ENCODE measurements around the gene PDE6A. TPM values are rescaled to one million over a fixed set of nuclear protein-coding genes. Genes with fewer than 3 reads are reported as not detected.

Gene PDE6A
- total and polyA plus RNA-seq, 2 of the 8 experiments (the other 6 are each of a cell fraction or from before 2014, with no cell fraction given): not detected

DNA sequence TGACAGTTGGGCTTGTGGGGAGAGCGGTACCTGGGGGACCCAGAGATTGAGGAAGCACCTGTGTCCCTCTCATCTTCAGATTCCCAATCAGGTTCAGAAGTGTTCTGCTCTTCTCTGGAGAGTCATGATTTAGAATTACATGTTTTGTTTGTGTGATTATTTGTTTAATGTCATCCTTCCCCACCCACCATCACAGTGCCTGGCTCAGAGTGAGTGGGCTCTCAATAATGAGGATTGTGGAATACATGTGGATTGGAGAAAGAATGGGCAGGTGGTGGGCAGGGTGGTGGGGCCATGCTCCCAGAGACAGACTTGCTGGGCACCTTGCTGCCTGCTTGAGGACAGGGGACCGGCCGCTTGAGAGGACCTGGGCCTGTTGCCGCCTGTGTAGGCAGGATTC lies 126.5 kb downstream of the PDE6A start (continued):
- TF ChIP-seq, protein P1, sequence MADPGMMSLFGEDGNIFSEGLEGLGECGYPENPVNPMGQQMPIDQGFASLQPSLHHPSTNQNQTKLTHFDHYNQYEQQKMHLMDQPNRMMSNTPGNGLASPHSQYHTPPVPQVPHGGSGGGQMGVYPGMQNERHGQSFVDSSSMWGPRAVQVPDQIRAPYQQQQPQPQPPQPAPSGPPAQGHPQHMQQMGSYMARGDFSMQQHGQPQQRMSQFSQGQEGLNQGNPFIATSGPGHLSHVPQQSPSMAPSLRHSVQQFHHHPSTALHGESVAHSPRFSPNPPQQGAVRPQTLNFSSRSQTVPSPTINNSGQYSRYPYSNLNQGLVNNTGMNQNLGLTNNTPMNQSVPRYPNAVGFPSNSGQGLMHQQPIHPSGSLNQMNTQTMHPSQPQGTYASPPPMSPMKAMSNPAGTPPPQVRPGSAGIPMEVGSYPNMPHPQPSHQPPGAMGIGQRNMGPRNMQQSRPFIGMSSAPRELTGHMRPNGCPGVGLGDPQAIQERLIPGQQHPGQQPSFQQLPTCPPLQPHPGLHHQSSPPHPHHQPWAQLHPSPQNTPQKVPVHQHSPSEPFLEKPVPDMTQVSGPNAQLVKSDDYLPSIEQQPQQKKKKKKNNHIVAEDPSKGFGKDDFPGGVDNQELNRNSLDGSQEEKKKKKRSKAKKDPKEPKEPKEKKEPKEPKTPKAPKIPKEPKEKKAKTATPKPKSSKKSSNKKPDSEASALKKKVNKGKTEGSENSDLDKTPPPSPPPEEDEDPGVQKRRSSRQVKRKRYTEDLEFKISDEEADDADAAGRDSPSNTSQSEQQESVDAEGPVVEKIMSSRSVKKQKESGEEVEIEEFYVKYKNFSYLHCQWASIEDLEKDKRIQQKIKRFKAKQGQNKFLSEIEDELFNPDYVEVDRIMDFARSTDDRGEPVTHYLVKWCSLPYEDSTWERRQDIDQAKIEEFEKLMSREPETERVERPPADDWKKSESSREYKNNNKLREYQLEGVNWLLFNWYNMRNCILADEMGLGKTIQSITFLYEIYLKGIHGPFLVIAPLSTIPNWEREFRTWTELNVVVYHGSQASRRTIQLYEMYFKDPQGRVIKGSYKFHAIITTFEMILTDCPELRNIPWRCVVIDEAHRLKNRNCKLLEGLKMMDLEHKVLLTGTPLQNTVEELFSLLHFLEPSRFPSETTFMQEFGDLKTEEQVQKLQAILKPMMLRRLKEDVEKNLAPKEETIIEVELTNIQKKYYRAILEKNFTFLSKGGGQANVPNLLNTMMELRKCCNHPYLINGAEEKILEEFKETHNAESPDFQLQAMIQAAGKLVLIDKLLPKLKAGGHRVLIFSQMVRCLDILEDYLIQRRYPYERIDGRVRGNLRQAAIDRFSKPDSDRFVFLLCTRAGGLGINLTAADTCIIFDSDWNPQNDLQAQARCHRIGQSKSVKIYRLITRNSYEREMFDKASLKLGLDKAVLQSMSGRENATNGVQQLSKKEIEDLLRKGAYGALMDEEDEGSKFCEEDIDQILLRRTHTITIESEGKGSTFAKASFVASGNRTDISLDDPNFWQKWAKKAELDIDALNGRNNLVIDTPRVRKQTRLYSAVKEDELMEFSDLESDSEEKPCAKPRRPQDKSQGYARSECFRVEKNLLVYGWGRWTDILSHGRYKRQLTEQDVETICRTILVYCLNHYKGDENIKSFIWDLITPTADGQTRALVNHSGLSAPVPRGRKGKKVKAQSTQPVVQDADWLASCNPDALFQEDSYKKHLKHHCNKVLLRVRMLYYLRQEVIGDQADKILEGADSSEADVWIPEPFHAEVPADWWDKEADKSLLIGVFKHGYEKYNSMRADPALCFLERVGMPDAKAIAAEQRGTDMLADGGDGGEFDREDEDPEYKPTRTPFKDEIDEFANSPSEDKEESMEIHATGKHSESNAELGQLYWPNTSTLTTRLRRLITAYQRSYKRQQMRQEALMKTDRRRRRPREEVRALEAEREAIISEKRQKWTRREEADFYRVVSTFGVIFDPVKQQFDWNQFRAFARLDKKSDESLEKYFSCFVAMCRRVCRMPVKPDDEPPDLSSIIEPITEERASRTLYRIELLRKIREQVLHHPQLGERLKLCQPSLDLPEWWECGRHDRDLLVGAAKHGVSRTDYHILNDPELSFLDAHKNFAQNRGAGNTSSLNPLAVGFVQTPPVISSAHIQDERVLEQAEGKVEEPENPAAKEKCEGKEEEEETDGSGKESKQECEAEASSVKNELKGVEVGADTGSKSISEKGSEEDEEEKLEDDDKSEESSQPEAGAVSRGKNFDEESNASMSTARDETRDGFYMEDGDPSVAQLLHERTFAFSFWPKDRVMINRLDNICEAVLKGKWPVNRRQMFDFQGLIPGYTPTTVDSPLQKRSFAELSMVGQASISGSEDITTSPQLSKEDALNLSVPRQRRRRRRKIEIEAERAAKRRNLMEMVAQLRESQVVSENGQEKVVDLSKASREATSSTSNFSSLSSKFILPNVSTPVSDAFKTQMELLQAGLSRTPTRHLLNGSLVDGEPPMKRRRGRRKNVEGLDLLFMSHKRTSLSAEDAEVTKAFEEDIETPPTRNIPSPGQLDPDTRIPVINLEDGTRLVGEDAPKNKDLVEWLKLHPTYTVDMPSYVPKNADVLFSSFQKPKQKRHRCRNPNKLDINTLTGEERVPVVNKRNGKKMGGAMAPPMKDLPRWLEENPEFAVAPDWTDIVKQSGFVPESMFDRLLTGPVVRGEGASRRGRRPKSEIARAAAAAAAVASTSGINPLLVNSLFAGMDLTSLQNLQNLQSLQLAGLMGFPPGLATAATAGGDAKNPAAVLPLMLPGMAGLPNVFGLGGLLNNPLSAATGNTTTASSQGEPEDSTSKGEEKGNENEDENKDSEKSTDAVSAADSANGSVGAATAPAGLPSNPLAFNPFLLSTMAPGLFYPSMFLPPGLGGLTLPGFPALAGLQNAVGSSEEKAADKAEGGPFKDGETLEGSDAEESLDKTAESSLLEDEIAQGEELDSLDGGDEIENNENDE (IDR thresholded peaks at IDR 0.05; ENCODE audit: insufficient replicate concordance, low read length): no peak
- no peak for TF ChIP-seq NANOG (IDR thresholded peaks at IDR 0.05; ENCODE audit: insufficient read depth, low read depth, low read length, poor library complexity, severe bottlenecking)
- TF ChIP-seq GTF2F1 (IDR thresholded peaks at IDR 0.05; ENCODE audit: borderline replicate concordance, low read depth, low read length): no peak
- TF ChIP-seq FOSL1 (IDR thresholded peaks at IDR 0.05; ENCODE audit: insufficient read depth, low read depth, low read length): no peak
- TF ChIP-seq KDM4A (IDR thresholded peaks at IDR 0.05; ENCODE audit: low read depth, low read length, severe bottlenecking): no peak
- TF ChIP-seq, protein P2, sequence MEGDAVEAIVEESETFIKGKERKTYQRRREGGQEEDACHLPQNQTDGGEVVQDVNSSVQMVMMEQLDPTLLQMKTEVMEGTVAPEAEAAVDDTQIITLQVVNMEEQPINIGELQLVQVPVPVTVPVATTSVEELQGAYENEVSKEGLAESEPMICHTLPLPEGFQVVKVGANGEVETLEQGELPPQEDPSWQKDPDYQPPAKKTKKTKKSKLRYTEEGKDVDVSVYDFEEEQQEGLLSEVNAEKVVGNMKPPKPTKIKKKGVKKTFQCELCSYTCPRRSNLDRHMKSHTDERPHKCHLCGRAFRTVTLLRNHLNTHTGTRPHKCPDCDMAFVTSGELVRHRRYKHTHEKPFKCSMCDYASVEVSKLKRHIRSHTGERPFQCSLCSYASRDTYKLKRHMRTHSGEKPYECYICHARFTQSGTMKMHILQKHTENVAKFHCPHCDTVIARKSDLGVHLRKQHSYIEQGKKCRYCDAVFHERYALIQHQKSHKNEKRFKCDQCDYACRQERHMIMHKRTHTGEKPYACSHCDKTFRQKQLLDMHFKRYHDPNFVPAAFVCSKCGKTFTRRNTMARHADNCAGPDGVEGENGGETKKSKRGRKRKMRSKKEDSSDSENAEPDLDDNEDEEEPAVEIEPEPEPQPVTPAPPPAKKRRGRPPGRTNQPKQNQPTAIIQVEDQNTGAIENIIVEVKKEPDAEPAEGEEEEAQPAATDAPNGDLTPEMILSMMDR (IDR thresholded peaks at IDR 0.05; ENCODE audit: control extremely low read depth in 1 of 3, insufficient read depth in 1 of 3, low read depth in 1 of 3, low read length in 3 of 3): no peak
- TF ChIP-seq SRF (IDR thresholded peaks at IDR 0.05; ENCODE audit: low read depth, low read length): no peak
- TF ChIP-seq SP4 (IDR thresholded peaks at IDR 0.05; ENCODE audit: low read length): no peak
- TF ChIP-seq CBX8 (IDR thresholded peaks at IDR 0.05; ENCODE audit: borderline replicate concordance, low read depth, low read length): no peak
